Islet precursor cell (in vitro differentiated cells): ENCODE measurements around the gene APOC4.
"Not testable (repeated sequence)": the region's sequence is repeated elsewhere in the genome, so short reads cannot be mapped to it uniquely, and the experiment has no call there.

ENCODE experiments used
- DNase-seq: peaks from one replicate; pipeline ENCODE4 v3.0.0-alpha.2; 2018

The APOC4 gene

GRCh38 chr19:44924243-44924725 is 17.8 kb upstream of the APOC4 start:
- DNase-seq, result no peak

DNA sequence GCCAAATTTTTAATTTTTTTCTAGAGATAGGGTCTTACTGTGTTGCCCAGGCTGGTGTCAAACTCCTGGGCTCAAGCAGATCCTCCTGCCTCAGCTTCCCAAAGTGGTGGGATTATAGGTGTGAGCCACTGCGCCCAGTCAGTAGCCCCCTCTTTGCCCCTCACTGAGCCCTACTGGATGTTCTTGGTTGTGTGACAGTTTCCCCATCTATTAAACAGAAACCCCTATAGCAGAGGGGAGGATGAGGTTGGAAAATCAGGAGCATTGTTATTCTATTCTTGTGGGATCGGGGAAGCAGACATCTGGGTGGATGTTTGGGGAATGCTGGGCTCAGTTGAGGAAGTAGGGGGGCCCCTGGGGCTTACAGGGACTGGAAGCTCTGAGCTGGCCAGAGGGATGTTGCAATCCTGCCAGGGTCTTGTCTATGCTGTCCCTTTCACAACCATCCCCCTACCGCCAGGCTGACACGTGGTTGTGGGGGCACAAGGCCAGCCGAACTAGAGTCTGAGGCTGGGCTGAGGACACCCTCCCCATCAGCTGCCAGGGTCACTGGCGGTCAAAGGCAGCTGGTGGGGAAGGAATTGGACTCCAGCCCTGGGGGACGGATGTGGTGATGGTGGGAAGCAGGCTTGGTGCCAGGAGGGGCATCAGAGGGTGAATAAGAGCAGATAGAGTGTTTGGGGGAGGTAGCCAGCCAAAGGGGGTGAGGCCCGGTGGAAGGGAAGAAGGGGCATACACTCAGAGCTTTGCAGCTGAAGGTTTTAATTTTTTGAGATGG is 16.7 kb upstream of the APOC4 start:
- DNase-seq, result no peak

- not testable (repeated sequence) for DNase-seq
Measured at GRCh38 chr19:44926245-44927077, 15.6 kb upstream of the APOC4 start.

DNA sequence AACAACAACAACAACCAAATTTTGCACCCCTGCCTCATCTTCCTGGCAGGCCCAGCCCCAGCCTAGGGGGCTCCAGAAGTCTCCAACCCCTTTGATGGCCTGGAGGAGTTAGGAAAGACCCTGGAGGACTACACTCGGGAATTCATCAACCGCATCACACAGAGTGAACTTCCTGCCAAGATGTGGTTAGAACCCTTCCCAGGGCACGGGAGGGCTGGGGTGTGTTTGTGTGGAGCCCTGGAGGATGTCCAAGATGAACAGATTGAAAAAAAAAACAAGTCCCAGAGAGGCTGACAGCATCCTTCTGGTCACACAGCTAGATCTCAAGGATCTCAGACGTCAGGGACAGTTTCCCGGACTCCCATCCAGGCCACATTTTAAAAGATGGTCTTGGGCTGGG is 14.3 kb upstream of the APOC4 start:
- DNase-seq, result no peak

DNA sequence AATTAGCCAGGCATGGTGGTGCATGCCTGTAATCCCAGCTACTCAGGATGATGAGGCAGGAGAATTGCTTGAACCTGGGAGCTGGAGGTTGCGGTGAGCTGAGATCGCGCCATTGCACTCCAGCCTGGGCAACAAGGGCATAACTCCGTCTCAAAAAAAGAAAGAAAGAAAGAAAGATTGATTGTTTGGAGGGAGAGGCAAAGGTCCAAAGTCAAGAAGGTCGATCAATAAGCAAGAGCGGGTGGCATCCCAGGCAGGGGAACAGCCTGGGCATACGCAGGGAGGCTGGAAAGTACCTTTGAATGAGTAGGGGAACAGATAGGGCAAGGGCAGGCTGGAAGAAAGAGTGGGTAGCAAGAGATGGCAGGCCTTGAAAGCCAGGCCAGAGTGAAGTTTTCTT is 11.9 kb upstream of the APOC4 start:
- DNase-seq, result no peak

DNA sequence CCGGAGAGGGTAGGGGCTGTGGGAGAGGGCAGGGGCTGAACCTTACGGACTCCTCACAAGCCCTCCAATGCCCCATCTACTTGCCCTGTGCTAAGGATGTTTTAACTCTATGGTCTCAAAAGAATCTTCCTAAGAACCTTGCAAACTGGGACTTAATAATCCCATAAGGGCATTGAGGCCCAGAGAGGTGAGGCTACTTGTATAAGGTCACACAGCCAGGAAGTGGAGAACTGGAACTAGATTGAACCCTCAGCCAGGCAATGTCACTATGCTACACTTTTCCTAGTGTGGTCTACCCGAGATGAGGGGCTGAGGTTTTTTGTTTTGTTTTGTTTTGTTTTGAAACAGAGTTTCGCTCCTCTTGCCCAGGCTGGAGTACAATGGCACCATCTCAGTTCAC is 10.5 kb upstream of the APOC4 start:
- no peak for DNase-seq

GRCh38 chr19:44939668-44940067 is 2.4 kb upstream of the APOC4 start:
- DNase-seq, result no peak

DNA sequence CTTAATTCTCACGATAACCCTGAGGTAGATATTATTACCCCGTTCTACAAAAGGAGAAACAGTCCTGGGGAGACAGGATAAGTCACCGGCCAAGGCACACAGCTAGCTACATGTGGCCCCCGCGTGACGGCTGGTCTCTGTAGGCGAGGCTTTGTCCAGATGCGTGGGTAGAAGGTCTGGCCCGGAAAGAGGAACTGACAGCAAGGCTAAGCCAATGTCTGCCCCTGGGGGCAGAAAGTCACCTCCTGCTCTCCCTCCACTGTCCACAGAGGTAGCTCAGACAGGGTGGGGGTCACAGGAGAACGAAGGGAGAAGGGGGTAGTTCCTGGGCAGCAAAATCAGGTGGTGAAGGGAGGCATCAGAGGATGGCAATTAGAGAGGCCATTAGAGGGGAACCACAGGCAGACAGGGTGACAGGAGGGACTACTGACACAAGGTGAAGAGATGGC is 1.8 kb downstream of the APOC4 start:
- no peak for DNase-seq

- no peak for DNase-seq
Measured at GRCh38 chr19:44947041-44947581, 5.1 kb downstream of the APOC4 start.

- DNase-seq, result no peak
Measured at GRCh38 chr19:44948237-44948636, 6.2 kb downstream of the APOC4 start.

DNA sequence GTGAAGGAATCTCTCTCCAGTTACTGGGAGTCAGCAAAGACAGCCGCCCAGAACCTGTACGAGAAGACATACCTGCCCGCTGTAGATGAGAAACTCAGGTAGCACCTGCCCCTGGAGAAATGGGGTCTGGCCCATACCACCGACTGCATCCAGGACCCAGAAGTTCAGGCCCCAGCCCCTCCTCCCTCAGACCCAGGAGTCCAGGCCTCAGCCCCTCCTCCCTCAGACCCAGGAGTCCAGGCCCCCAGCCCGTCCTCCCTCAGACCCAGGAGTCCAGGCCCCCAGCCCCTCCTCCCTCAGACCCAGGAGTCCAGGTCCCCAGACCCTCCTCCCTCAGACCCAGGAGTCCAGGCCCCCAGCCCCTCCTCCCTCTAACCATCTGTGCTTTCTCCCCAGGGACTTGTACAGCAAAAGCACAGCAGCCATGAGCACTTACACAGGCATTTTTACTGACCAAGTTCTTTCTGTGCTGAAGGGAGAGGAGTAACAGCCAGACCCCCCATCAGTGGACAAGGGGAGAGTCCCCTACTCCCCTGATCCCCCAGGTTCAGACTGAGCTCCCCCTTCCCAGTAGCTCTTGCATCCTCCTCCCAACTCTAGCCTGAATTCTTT is 6.8 kb downstream of the APOC4 start:
- DNase-seq, result no peak

- DNase-seq, result no peak
Measured at GRCh38 chr19:44949550-44949949, 7.5 kb downstream of the APOC4 start.

DNA sequence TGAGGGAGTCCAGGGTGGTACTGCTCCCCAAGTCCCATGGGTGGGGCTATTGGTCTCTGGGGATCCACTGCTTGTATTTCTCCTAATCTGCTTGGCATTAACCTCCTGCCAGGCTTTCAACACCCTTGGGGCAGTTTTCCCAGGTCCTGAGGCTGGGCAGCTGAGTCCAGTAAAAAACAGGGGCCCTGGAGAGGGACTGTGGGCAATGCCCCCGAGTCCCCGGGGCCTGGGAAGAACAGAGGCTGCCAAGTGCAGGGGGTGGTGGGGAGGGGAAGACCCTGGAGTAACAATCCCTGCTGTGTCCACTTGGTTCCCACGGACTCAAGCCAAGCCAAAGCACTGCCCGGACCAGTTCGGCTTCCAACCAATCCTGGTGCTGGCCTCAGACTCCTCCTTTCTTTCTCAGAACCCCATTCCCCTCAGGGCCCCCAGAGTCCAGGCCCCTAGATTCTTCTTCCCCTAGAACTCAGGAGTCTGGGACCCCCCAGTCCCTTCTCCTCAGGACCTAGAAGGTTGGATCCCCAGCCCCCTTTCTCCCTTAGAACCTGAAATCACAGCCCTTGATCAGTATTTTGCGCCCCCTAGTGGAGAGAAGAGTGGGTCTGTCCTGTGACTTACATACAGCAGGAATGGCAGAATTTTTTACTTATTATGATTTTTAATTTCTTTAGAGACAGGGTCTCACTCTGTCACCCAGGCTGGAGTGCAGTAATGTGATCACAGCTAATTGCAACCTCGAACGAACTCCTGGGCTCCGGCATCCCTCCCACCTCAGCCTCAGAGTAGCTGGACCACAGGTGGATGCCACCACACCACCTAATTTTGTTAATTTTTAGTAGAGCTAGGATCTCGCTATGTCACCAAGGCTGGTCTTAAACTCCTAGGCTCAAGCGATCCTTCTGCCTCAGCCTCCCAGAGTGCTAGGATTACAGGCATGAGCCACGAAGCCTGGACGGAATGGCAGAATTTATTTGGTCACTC is 9.4 kb downstream of the APOC4 start:
- DNase-seq, result peak; percentile 75

GRCh38 chr19:44954278-44954648 is 12.2 kb downstream of the APOC4 start:
- no peak for DNase-seq

- peak; percentile 97 for DNase-seq
Measured at GRCh38 chr19:44954649-44955504, 12.8 kb downstream of the APOC4 start, which contains the start of gene CLPTM1. TSS of gene CLPTM1 (plus strand) at chr19:44955380. CDS start at chr19:44955396, 16 bp downstream.

GRCh38 chr19:44955505-44956439 is 13.7 kb downstream of the APOC4 start:
- DNase-seq, result no peak

DNA sequence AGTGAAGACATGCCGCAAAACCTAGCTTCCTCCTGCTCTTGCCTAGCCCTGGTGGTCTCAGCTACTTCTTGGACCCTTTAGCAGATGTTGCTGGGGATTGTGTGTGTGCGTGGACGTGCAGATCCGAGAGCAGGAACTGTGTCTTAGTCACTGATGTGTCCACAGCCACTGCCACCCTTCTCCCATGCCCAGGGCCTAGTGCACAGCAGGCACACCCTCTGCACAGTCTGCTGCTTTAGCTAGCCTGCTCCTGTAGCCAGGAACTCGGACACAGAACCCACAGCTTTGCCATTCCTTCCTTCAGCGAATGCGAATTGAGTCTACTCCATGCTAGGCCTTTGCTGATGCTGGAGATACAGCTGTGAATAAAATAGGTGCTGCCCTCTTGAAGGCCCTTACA is 15.5 kb downstream of the APOC4 start:
- no peak for DNase-seq

- no peak for DNase-seq
Measured at GRCh38 chr19:44958090-44958489, 16.1 kb downstream of the APOC4 start.

- no peak for DNase-seq
Measured at GRCh38 chr19:44959691-44960090, 17.7 kb downstream of the APOC4 start.
